H7 (cell line): ENCODE results near the gene SMIM29. TPM values are rescaled to one million over a fixed set of nuclear protein-coding genes. Genes with fewer than 3 reads are reported as not detected.
"Not testable (repeated sequence)": the region's sequence is repeated elsewhere in the genome, so short reads cannot be mapped to it uniquely, and the experiment has no call there.

ENCODE experiments used
- DNase-seq: peaks from one replicate; pipeline ENCODE4 v3.0.0; 2012
- H3K27me3 ChIP-seq: 2 replicates; pipeline ENCODE4 v1.6.0; 2011; ENCODE audit warnings: mild to moderate bottlenecking, low read length; ENCODE audit not compliant: control insufficient read depth, insufficient read depth
- H3K36me3 ChIP-seq: replicated peaks from 2 replicates; pipeline ENCODE4 v1.5.1; 2011; ENCODE audit warnings: low read length; ENCODE audit not compliant: control insufficient read depth, insufficient read depth
- H3K4me3 ChIP-seq: 2 replicates; pipeline ENCODE4 v1.5.1; 2011; ENCODE audit warnings: low read depth, mild to moderate bottlenecking, control low read depth, low read length, moderate library complexity; ENCODE audit not compliant: insufficient read depth
- total RNA-seq: library from RNA; depleted of rRNA; stranded (reverse); fragments of >200 nt; shearing (Covaris generic); gene quantifications from 2 replicates; pipeline ENCODE4 v1.2.3, GENCODE V29; 2014

The SMIM29 gene
- total RNA-seq, 1 experiment from 2014 or later: 12.4 TPM

DNA sequence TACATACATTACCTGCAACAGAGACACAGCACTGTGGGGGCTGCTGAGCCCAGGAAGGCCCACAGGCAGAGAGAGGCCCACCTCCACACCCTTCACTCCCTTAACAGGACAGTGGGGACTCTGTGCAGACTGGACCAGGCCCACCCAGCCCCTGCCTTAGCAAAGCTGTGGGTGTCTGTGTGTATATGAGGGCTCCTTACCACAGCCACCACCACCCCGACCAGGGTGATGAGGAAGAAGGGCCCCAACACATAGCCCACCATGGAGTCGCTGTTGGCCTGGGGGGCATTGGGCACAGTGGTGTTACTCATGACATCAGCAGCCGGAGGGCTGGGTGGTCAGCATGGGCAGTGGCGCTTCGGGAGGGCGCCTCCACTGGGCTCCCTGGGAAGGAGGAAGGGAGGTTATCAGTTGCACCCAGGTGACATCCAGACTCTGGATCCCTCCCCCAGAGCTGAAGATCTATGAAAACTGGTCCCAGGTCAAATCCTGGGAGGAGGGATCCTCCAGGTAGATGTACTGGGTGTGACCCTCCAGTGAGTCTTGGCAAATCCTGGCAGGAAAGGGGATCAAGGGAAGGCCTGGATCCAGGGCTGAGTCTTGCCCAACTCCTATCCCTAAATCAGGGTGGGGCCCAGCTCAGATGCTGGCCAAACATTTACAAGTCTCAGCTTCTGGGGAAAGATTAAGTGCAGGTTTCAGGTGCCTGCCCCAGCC, 1.2 kb downstream of the SMIM29 start:
- Histone ChIP-seq H3K4me3 (peak overlapping the region; percentile 90; the same call in 1 of the 2 replicates), H3K36me3 (peaks cover 17% of the 10 kb centered on the region), H3K27me3 (no peaks in the 10 kb centered on the region)
- DNase-seq: peak; percentile 60

GRCh38 chr6:34246563-34247391, 2.0 kb downstream of the SMIM29 start:
- peak; percentile 81 for DNase-seq
- Histone ChIP-seq H3K27me3 (no peaks in the 10 kb centered on the region), H3K4me3 (no peak overlapping the region), H3K36me3 (peaks cover 25% of the 10 kb centered on the region)

DNA sequence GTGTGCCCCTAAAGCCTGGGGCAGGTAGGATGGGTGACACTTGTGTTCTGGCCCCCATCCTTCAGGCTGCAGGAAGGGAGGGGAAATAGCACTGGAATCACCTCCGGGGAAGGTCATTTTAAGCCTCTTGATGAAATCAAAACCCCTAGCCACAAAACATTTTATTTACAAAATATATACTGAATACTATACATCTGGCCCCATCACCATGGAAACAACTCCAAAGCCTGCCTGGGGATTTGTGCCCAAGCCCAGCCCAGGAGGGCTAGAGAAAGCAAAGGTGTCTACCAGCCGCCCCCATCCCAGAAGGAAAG, 2.6 kb downstream of the SMIM29 start:
- H3K4me3 ChIP-seq: no peak overlapping the region
- no peaks in the 10 kb centered on the region for H3K27me3 ChIP-seq
- peaks cover 31% of the 10 kb centered on the region for H3K36me3 ChIP-seq
- peak; percentile 57 for DNase-seq

DNA sequence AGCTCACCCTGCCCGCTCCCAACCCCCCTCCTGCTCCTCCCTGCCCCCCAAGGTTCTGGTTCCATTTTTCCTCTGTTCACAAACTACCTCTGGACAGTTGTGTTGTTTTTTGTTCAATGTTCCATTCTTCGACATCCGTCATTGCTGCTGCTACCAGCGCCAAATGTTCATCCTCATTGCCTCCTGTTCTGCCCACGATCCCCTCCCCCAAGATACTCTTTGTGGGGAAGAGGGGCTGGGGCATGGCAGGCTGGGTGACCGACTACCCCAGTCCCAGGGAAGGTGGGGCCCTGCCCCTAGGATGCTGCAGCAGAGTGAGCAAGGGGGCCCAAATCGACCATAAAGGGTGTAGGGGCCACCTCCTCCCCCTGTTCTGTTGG, 3.1 kb downstream of the SMIM29 start:
- H3K4me3 ChIP-seq, DNase-seq, H3K27me3 ChIP-seq: not testable (repeated sequence)
- peaks cover 35% of the 10 kb centered on the region for H3K36me3 ChIP-seq

DNA sequence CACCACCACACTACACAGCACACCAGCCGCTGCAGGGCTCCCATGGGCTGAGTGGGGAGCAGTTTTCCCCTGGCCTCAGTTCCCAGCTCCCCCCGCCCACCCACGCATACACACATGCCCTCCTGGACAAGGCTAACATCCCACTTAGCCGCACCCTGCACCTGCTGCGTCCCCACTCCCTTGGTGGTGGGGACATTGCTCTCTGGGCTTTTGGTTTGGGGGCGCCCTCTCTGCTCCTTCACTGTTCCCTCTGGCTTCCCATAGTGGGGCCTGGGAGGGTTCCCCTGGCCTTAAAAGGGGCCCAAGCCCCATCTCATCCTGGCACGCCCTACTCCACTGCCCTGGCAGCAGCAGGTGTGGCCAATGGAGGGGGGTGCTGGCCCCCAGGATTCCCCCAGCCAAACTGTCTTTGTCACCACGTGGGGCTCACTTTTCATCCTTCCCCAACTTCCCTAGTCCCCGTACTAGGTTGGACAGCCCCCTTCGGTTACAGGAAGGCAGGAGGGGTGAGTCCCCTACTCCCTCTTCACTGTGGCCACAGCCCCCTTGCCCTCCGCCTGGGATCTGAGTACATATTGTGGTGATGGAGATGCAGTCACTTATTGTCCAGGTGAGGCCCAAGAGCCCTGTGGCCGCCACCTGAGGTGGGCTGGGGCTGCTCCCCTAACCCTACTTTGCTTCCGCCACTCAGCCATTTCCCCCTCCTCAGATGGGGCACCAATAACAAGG, 3.6 kb downstream of the SMIM29 start:
- peak; percentile 9 for DNase-seq
- H3K4me3 ChIP-seq, H3K27me3 ChIP-seq: not testable (repeated sequence)
- H3K36me3 ChIP-seq: peaks cover 40% of the 10 kb centered on the region

DNA sequence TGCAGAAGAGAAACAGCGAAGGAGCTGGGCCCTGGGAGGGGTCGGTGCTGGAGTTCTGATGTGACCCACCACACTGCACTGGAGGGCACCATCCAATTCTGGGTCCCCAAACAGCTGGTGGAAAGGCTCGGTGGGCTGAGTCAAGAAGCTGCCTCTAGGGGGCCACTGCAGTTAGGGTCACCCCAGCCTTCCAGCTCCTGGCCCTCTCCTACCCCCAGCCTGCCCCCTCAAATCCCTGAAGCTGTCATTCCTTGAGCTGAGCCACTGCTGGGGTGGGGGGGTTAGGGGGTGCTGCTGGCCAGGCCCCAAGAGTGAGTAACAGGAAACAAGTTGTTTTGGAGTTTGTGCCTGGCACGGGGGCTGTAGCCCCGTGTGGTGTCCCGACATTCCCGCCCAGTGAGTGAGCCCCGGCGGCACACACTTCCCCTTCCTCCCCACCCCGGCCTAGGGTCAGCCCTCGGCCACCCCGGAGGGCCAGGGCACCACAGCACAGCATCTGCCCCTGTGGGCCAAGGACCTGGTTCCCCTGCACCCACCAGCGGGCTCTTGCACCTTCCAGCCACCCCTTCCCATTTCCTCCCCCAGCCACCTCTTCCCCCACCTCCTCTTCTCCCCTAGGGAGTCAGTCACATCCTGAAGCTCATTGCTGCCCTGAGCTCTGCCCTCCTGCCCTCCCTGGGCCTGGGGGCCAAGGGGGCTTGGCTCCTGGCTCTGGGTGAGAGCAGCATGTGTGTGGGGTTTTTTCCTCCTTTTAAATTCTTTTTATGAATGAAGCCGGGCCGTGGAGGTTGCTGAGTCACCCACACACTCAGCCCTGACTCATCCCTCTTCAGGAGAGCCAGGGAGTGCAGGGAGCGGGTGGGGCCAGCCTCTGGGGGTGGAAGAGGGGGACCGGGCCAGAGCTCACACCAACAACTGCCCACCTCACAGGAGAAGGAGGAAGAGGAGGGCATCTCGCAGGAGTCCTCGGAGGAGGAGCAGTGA, 4.6 kb downstream of the SMIM29 start:
- peak; percentile 73 for DNase-seq
- Histone ChIP-seq H3K27me3 (no peaks in the 10 kb centered on the region), H3K36me3 (peaks cover 49% of the 10 kb centered on the region), H3K4me3 (no peak overlapping the region)

DNA sequence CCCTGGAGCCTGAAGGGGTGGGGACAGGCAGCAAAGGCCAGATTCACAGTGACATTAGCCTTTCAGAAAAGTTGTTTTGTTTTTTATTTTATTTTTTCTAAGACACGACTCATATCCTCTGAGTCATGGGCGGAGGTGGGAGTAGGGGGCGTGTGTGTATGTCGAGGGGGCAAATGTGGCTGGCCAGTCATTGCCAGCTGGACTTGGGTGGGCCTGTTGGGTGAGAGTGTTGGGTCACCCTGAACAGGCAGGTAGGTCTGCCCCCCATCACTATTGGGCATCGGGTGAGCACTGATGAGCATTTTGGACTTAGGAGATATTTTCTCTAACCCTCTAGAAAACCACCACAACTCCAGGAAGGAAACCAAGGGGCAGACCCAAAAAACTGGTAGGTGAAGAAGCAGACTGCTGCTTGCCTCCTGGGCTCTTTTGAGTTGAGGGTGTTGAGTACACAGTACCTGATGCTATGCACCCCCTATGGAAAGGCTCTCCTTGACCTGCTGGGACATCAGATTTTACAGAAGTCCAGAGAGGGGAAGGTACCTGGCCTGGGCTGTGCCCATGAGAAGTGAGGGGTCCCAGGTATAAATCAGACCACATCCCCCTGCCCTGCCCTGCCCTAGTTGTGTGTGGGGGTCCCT, 5.6 kb downstream of the SMIM29 start:
- peaks cover 51% of the 10 kb centered on the region for H3K36me3 ChIP-seq
- no peaks in the 10 kb centered on the region for H3K27me3 ChIP-seq
- peak; percentile 20 for DNase-seq
- H3K4me3 ChIP-seq: no peak overlapping the region

DNA sequence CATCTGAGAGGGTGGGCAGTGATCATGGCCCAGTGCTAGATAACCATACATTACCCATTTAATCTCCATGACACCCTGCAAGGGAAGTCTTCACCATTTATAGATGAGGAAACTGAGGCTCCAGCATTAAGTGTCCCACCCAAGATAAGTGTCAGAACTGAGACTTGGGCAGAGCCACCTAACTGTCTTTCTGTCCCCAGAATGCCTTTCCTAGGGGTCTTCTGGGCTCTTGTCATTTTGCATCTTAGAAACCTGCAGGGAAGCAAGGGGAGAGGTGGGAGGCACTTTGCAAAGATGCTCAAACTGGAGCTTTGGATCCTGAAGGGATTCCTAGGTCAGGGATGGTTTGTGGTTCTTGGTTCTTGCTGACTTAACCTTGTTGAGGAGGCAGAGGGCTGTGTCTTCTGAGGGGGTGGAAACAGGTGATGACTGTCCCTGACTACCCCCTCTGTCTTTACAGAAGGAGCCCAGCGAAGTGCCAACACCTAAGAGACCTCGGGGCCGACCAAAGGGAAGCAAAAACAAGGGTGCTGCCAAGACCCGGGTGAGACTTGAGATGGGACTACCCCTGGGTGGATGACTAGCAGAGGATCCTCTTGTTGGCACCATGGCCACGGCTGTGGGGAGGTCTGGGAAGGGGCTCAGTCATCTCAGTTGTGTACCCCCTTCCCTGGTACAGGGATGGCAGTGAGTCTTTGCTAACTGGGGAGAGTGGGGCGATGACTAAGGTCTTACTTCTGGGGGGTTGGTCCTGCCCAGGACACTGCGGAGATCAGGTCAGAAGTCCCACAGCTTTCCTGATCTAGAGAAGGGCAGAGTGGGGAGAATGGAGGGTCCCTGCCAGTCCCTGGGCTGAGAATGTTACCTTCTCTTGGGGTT, 6.3 kb downstream of the SMIM29 start:
- Histone ChIP-seq H3K4me3 (no peak overlapping the region), H3K27me3 (no peaks in the 10 kb centered on the region), H3K36me3 (peaks cover 52% of the 10 kb centered on the region)
- DNase-seq: peak; percentile 26

GRCh38 chr6:34241351-34242215, 7.2 kb downstream of the SMIM29 start:
- DNase-seq: peak; percentile 17
- Histone ChIP-seq H3K4me3 (no peak overlapping the region), H3K27me3 (no peaks in the 10 kb centered on the region), H3K36me3 (peaks cover 52% of the 10 kb centered on the region)

- peak; percentile 41 for DNase-seq
- H3K4me3 ChIP-seq: no peak overlapping the region
- no peaks in the 10 kb centered on the region for H3K27me3 ChIP-seq
- H3K36me3 ChIP-seq: peaks cover 52% of the 10 kb centered on the region
Observed at GRCh38 chr6:34240329-34241248, 8.2 kb downstream of the SMIM29 start.

- peak; percentile 28 for DNase-seq
- no peaks in the 10 kb centered on the region for H3K27me3 ChIP-seq
- 0 out of 2 replicates have a peak overlapping the region, but pooled peaks have one; percentile 2 for H3K4me3 ChIP-seq
- H3K36me3 ChIP-seq: peaks cover 52% of the 10 kb centered on the region
Observed at GRCh38 chr6:34239893-34240292, 8.9 kb downstream of the SMIM29 start.
